Stomach (tissue), 9 donors: Measurements from ENCODE around the gene DLG2. TPM values are rescaled to one million over a fixed set of nuclear protein-coding genes. Genes with fewer than 3 reads are reported as not detected.

Source experiments
- DNase-seq, 2 donors: peaks; one replicate each; pipeline versions ENCODE4 v3.0.0 to v3.0.0-alpha.2; 2013 to 2019
- H3K27ac ChIP-seq, 5 donors: fragments of 200-600 bp in 4 of 5; sonication (generic) in 4 of 5; one replicate each; pipeline ENCODE4 v1.5.1; 2013 to 2019; ENCODE audit warnings: mild to moderate bottlenecking in 1 of 5, moderate library complexity in 1 of 5
- H3K27me3 ChIP-seq, 3 donors: fragments of 200-600 bp; sonication (generic); one replicate each; pipeline ENCODE4 v1.5.1; 2017 to 2019; ENCODE audit warnings: mixed run types in 1 of 3
- H3K36me3 ChIP-seq, 4 donors: fragments of 200-600 bp; sonication (generic); 1 replicate in 3 of 4; 2 replicates in 1 of 4; pipeline ENCODE4 v1.5.1; 2016 to 2019
- H3K4me1 ChIP-seq, 4 donors: fragments of 200-600 bp; sonication (generic); one replicate each; pipeline ENCODE4 v1.5.1; 2016 to 2019
- H3K4me3 ChIP-seq, 4 donors: fragments of 200-600 bp; sonication (generic) in 3 of 4; one replicate each; pipeline ENCODE4 v1.5.1; 2016 to 2019; ENCODE audit warnings: mild to moderate bottlenecking in 1 of 4
- H3K9me3 ChIP-seq, 4 donors: fragments of 200-600 bp; sonication (generic); one replicate each; pipeline ENCODE4 v1.5.1; 2016 to 2019
- CTCF ChIP-seq, 7 experiments: fragments of 450-650 bp in 4 of 7; fragments of 200-600 bp in 3 of 7; sonication (generic) in 3 of 7; IDR thresholded peaks; one replicate each; pipeline ENCODE4 v1.5.1; 2016 to 2019; ENCODE audit warnings: antibody characterized with exemption in 7 of 7, control low read depth in 2 of 7, mild to moderate bottlenecking in 1 of 7
- EP300 ChIP-seq: sonication (generic); formaldehyde crosslinking; IDR thresholded peaks from one replicate; pipeline ENCODE4 v1.6.1; 2017; ENCODE audit warnings: antibody characterized with exemption
- POLR2A ChIP-seq, 4 donors: fragments of 450-650 bp; IDR thresholded peaks; one replicate each; pipeline ENCODE4 v1.6.1; 2016; ENCODE audit warnings: antibody characterized with exemption in 4 of 4, control low read depth in 2 of 4, mild to moderate bottlenecking in 1 of 4, moderate library complexity in 1 of 4
- POLR2AphosphoS5 ChIP-seq, 3 donors: sonication (generic); formaldehyde crosslinking; IDR thresholded peaks; one replicate each; pipeline ENCODE4 v1.6.1; 2016; ENCODE audit warnings: antibody characterized with exemption in 3 of 3
- WGBS, 5 donors: extraction: QIAGEN DNeasy Blood & Tissue Kit in 3 of 5; methylation state at CpG; one replicate each; pipeline versions ENCODE4 v1.1.5 to v1.1.7; 2013 to 2018; 5-methylcytosine and 5-hydroxymethylcytosine counted together
- intact Hi-C: fragments of 100-400 bp; cut with DNase I; formaldehyde crosslinking; loops from one replicate; pipeline ENCODE4 v1.15.1; 2023; ENCODE audit warnings: low total_unique reads
- polyA plus RNA-seq, 3 donors: library from polyadenylated mRNA; stranded (reverse); fragments of 200-250 nt; gene quantifications; one replicate each; pipeline ENCODE4 v1.2.3, GENCODE V29; 2013
- total RNA-seq, 5 donors: library from RNA; depleted of rRNA; stranded (reverse); fragments of >200 nt; gene quantifications; one replicate each; pipeline versions ENCODE4 v1.1.0 to v1.2.3, GENCODE V29; 2014 to 2016
- donor health status: healthy with polysubstance abuse.
- donor health status: Bipolar disorder and iron deficiency.
- donor health status: healthy.

DLG2 gene
- total and polyA plus RNA-seq, 8 donors, result 1.3 to 19.1 (median 3.5) TPM

GRCh38 chr11:85385111-85385510 lies 242.0 kb downstream of the DLG2 start:
- no peak for TF ChIP-seq POLR2A (IDR thresholded peaks at IDR 0.05)
- no peak for TF ChIP-seq CTCF (IDR thresholded peaks at IDR 0.05)
- Histone ChIP-seq H3K27me3 (no peaks in the 10 kb centered on the region), H3K9me3 (peaks cover 0 to 52% (median 14%) of the 10 kb centered on the region in 4 donors), H3K4me3 (no peak overlapping the region), H3K27ac (no peak overlapping the region), H3K36me3 (no peaks in the 10 kb centered on the region), H3K4me1 (no peaks in the 10 kb centered on the region)
- 25 to 43% (median 38%) methylated on average over 1 of the region's 1 CpG for WGBS, 5 donors
- no peak for DNase-seq
- intact Hi-C loops, result no loop called here

DNA sequence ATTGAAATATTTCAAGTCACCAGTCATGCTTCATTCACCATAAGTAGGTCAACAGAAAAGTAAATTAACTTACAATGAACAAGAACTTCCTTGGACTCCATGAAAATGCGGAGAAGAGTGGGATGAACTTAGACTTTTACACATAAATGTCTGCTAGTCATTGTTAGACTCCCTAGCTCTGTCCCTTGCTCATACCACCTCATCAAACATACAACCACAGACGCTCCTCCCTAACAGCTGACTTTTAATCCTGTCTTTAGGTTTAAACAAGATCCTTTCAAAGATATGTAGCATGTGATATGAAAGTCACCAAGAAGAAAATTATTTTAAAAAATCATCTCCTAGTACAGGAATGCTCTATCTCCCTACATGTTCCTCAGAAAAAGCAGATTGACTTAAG lies 248.1 kb downstream of the DLG2 start:
- H3K36me3 ChIP-seq, result no peaks in the 10 kb centered on the region
- no peak overlapping the region for H3K27ac ChIP-seq
- intact Hi-C loops, result no loop called here
- WGBS, 5 donors, result 59 to 80% (median 72%) methylated on average over 2 of the region's 2 CpGs
- H3K4me3 ChIP-seq, result no peak overlapping the region
- peaks cover 0 to 30% (median 8%) of the 10 kb centered on the region in 4 donors for H3K9me3 ChIP-seq
- TF ChIP-seq POLR2AphosphoS5 (IDR thresholded peaks at IDR 0.05), result no peak
- no peak for TF ChIP-seq CTCF (IDR thresholded peaks at IDR 0.05)
- TF ChIP-seq POLR2A (IDR thresholded peaks at IDR 0.05), result no peak
- no peak for TF ChIP-seq EP300
- no peak for DNase-seq
- H3K4me1 ChIP-seq, result no peaks in the 10 kb centered on the region
- no peaks in the 10 kb centered on the region for H3K27me3 ChIP-seq

- no peak overlapping the region for H3K27ac ChIP-seq
- intact Hi-C loops, result no loop called here
- no peaks in the 10 kb centered on the region for H3K36me3 ChIP-seq
- H3K27me3 ChIP-seq, result no peaks in the 10 kb centered on the region
- H3K4me1 ChIP-seq, result no peaks in the 10 kb centered on the region
- peaks cover 0 to 27% (median 9%) of the 10 kb centered on the region in 4 donors for H3K9me3 ChIP-seq
- H3K4me3 ChIP-seq, result no peak overlapping the region
- TF ChIP-seq POLR2AphosphoS5 (IDR thresholded peaks at IDR 0.05), result no peak
- TF ChIP-seq CTCF (IDR thresholded peaks at IDR 0.05), result no peak
- TF ChIP-seq POLR2A (IDR thresholded peaks at IDR 0.05), result no peak
- no peak for TF ChIP-seq EP300
- DNase-seq, result no peak
Observed at GRCh38 chr11:85377901-85378300, 249.2 kb downstream of the DLG2 start.

DNA sequence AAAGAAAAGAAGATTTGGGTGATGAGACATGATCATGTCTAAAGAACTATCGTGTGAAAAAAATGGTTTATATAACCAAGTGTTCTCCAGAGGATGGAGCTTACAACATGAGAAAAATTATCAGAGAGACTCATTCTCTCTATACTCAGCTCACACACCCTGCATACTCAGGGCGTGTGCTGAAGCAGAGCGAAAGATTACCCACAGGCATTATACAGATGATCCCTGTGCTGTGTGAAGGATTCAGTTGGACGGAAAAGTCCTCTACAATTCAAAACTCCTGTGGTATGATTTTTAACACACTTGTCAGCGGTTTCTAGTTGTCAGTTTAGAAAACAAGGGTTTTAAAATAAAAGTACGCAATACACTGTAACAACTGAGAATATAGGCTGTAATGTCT lies 267.3 kb downstream of the DLG2 start:
- 77 to 90% (median 86%) methylated on average over 6 of the region's 6 CpGs for WGBS, 5 donors
- no peaks in the 10 kb centered on the region for H3K4me1 ChIP-seq
- no peak for DNase-seq
- no peak overlapping the region for H3K4me3 ChIP-seq
- TF ChIP-seq POLR2A (IDR thresholded peaks at IDR 0.05) (no peak), CTCF (IDR thresholded peaks at IDR 0.05) (no peak), POLR2AphosphoS5 (IDR thresholded peaks at IDR 0.05) (no peak), EP300 (no peak)
- no peaks in the 10 kb centered on the region for H3K36me3 ChIP-seq
- H3K27ac ChIP-seq, result no peak overlapping the region
- peaks cover 0 to 8% (median 0%) of the 10 kb centered on the region in 4 donors for H3K9me3 ChIP-seq
- intact Hi-C loops, result no loop called here
- H3K27me3 ChIP-seq, result no peaks in the 10 kb centered on the region
